ENCODE results near the gene ZBTB38. TPM values are rescaled to one million over a fixed set of nuclear protein-coding genes. Genes with fewer than 3 reads are reported as not detected.

The ZBTB38 gene
- total and polyA plus RNA-seq, 2 experiments from 2014 or later = 8.7 to 11.5 TPM

GRCh38 chr3:141330235-141330634 lies 38.1 kb upstream of the ZBTB38 start (continued):
- TF ChIP-seq ZNF462 (CRISPR knock-in tag; IDR thresholded peaks at IDR 0.05) = no peak
- no peak for TF ChIP-seq CTCF (conservative IDR thresholded peaks at IDR 0.05; ENCODE audit: low read depth in 2 of 2)
- no peak for TF ChIP-seq JUNB (IDR thresholded peaks at IDR 0.05; ENCODE audit: unreplicated experiment)
- TF ChIP-seq REST (IDR thresholded peaks at IDR 0.05; ENCODE audit: unreplicated experiment) = no peak
- no peak for TF ChIP-seq EZH2 (IDR thresholded peaks at IDR 0.05; ENCODE audit: low read depth, unreplicated experiment)
- TF ChIP-seq, protein P1, sequence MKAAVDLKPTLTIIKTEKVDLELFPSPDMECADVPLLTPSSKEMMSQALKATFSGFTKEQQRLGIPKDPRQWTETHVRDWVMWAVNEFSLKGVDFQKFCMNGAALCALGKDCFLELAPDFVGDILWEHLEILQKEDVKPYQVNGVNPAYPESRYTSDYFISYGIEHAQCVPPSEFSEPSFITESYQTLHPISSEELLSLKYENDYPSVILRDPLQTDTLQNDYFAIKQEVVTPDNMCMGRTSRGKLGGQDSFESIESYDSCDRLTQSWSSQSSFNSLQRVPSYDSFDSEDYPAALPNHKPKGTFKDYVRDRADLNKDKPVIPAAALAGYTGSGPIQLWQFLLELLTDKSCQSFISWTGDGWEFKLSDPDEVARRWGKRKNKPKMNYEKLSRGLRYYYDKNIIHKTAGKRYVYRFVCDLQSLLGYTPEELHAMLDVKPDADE (IDR thresholded peaks at IDR 0.05) = no peak
- TF ChIP-seq EZH2phosphoT487 (IDR thresholded peaks at IDR 0.05; ENCODE audit: unreplicated experiment) = no peak
- TF ChIP-seq POLR2AphosphoS5 (IDR thresholded peaks at IDR 0.05; ENCODE audit: low read depth) = no peak

Measured in GM23338 (cell line).